GM19468 (cell line): ENCODE data around the gene ARAF.

Experiments used
- ATAC-seq: cut with Tn5 transposase; IDR thresholded peaks from one replicate; pipeline ENCODE4 v1.9.1; 2021; ENCODE audit warnings: mild to moderate bottlenecking, moderate library complexity, moderate number of reproducible peaks; ENCODE audit not compliant: unreplicated experiment; ENCODE audit errors: extremely low read depth

Gene ARAF

DNA sequence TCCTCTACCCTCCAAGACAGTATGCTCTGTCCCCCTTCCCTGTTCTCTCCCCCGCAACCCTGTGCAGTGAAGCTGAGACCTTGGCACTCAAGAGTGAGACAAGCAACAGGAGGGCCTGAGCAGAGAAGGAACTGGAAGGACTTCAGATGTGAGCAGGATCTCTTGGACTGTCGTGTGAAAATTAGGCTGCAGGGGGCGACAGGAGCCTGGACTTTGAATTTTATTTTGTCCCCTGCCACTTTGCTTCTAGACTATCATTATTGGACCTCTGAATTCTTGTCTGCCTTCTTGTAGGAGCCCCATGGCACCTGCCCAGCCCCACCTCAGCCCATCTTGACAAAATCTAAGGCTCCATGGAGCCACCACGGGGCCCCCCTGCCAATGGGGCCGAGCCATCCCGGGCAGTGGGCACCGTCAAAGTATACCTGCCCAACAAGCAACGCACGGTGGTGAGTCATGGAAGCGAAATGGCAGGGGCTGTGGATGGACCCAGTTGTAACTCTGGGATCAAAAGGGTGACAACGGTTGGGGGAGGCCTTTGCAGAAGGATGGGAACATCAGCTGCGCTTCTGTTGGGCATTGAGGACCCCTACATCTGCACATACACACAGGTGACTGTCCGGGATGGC, 1.7 kb downstream of the ARAF start:
- no peak for ATAC-seq

DNA sequence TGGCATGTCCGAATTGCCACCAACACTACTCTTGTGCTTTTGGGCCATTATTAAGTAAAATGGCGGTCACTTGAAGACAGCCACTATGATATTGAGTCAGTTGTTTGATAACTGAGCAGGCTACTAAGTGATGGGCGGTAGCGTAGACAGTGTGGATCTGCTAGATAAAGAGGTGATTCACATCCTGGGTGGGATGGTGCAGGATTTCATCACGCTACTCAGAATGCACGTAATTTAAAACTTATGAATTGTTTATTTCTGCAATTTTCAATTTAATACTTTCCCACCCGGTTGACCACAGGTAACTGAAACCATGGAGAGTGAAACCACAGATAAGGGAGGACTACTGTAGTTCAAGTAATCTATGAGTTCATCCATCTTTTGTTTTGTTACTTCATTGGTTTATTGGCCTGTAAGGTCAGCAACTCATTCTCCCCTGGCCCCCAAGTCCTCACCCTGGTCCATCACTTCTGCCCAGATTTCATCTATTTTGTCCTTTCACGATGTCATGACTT, 2.9 kb downstream of the ARAF start:
- no peak for ATAC-seq

DNA sequence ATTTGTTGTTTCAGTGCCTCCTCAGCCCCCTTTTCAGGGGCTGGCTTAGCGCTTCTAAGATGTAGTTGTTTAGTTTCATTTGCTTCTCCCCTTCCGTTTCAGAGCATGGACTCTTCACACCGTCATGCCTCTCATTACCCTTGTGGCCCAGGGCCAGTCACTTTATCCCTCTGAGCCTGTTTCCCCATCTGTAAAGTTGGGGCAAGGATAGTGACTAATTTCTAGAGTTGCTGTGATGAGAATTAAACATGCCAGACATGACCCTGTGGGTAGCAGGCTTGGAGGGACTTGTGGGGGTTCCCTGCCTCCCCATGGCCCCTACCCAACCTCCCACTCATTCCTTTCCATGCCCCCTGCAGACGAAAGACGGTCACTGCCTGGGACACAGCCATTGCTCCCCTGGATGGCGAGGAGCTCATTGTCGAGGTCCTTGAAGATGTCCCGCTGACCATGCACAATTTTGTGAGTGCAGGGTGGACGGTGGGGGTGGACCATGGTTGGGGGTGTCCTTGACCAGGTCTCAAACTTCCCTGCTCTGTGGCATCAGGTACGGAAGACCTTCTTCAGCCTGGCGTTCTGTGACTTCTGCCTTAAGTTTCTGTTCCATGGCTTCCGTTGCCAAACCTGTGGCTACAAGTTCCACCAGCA, 3.6 kb downstream of the ARAF start:
- ATAC-seq, result no peak

DNA sequence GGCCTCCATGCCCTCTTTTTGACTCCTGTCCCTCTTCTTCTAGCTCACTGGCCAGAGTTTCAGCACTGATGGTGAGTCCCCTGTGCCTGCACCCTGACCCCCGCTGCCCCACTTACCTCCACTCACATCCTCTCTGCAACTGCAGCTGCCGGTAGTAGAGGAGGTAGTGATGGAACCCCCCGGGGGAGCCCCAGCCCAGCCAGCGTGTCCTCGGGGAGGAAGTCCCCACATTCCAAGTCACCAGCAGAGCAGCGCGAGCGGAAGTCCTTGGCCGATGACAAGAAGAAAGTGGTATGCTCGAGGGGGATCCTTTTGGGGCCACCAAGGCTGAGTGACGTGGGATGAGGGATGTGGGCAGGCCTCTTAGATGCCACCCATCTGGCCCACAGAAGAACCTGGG, 5.8 kb downstream of the ARAF start:
- ATAC-seq, result no peak

DNA sequence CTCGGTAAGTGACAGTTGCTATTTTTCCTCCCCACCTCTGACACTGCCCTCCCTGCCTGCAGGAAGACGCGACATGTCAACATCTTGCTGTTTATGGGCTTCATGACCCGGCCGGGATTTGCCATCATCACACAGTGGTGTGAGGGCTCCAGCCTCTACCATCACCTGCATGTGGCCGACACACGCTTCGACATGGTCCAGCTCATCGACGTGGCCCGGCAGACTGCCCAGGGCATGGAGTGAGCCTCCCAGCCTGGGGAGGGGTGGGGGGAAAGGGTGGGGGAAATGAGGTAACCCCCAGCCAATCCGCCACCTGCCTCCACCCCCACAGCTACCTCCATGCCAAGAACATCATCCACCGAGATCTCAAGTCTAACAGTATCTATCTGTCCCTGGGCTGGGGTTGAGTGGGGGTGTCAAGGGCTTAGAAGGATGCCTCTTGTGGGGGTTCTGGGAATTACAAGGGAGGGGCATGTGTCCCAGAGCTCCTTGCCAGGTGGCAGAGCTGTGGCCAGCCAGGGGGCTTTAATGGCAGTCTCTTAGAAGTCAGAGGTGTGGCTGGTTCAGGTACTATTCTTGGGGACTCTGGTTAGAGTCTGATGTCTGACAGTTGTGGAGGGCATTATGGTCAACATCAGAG, 7.8 kb downstream of the ARAF start:
- ATAC-seq, result no peak

DNA sequence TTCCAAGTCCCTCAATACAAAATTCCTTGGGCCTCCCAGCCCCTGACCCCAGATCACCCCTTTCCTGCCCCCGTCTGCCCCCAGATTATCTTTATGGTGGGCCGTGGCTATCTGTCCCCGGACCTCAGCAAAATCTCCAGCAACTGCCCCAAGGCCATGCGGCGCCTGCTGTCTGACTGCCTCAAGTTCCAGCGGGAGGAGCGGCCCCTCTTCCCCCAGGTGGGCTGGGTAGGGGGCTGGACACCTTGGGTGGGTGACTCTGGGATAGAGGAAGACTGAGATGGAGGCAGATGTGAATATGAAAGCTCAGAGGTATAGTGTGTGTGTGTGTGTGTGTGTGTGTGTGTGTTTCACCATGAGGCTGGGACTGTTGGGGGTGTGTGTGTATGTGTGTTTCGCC, 9.8 kb downstream of the ARAF start:
- ATAC-seq, result no peak

DNA sequence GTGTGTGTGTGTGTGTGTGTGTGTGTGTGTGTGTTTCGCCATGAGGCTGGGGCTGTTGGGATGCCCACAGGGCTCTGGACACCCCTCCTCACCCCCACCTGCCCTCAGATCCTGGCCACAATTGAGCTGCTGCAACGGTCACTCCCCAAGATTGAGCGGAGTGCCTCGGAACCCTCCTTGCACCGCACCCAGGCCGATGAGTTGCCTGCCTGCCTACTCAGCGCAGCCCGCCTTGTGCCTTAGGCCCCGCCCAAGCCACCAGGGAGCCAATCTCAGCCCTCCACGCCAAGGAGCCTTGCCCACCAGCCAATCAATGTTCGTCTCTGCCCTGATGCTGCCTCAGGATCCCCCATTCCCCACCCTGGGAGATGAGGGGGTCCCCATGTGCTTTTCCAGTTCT, 10.2 kb downstream of the ARAF start:
- ATAC-seq, result no peak

DNA sequence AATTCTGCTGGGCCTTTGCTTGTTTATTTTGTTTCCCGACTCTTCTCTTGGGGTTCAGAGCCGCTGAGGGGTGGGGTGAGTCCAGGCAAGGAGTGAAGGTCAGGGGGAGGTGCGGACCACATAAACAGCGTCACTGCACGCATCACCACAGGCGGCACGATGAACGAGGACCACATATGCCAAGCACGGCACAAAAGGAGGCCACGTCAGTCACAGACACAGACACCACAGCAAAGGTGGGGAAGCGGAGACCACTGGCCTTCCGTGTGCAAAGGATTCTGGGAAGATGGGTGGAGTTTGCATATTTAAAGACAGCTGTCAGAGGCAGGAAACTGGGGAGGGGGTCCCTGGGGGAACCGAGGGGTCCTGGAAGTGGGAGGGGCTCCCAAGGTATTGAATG, 10.9 kb downstream of the ARAF start:
- ATAC-seq, result no peak

DNA sequence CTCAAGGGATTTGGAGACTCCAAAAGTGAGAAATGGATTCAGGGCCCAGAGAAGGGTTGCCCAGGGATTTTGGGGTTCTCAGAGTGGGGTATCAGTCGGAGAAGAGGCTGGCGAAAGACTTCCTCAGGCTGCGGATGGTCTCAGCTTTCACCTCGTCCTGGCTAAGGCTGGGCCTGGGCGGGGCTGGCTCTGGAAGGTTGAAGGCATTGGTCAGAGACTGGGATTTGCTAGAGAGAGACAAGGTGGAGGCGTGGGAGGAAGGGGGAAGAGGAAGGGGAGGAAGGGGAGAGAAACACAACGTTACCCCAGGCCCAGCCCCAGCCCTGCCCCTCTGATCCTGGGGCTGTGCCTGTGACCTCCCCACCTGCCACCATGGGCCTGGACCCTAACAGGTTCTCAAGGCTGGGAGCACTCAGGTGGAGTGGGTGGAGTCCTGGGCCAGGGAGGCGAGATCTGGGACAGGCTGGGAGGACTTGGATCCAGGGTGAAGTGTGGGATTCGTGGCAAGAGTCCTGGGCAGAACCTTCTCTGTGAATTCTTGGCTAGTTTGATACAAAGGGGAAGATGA, 11.9 kb downstream of the ARAF start:
- ATAC-seq, result no peak

DNA sequence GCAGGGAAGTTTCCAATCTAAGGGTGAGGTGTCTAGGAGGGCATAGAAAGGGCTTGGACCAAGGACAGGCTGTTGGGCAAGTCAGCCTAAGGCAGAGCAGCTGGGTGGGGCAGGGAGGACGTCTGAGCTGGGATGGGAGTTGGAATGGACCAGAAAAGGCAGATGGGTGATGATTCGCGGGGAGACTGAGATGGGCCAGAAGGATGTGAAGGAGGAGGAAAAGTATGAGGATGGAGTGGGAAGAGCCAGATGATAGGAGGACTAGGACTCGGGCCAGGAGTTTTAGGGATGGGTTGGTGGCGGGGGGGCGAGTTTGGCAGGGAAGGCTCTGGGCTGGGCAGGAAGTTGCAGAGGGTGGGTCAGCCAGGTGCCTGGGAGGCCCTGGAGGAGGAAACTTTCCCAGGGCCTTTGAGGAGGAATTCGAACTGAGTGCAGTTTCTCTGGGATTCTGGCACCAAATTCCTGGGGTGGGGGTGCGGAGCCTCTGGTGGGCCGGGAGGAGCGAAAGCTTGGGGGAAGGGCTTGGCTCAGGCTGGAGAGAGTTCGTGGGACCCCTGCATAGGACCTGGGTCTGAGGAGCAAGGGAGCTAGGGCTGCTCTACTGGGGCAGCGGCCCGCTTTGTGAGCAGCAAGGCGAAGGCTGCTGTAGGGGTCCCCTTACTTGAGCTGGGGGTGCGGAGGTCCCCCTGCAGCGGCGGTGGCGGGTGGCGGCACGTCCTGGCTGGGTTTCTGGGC, 12.5 kb downstream of the ARAF start:
- ATAC-seq, result no peak

DNA sequence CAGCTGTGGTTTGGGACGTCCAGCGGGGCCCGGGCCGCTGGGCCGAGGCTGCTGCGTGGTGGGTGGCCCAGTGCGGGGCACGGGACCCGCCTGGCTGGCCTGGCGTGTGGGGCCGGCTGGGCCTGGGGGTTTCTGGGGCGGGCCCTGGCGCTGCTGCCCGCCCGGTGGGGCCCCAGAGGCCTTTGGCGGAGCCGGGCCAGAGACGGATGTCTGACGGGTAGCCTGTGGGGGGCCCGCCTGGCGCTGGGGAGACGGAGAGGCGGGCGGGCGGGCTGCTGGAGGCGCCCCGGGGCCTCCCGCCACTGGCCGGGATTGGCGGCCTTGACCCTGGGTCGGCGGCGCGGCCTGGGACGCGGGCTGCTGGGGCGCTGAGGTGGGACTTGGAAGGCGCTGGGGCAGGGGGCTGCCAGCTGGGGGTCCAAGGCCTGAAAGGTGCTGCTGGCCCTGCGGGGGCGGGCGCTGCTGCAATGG, 13.1 kb downstream of the ARAF start:
- ATAC-seq, result no peak

DNA sequence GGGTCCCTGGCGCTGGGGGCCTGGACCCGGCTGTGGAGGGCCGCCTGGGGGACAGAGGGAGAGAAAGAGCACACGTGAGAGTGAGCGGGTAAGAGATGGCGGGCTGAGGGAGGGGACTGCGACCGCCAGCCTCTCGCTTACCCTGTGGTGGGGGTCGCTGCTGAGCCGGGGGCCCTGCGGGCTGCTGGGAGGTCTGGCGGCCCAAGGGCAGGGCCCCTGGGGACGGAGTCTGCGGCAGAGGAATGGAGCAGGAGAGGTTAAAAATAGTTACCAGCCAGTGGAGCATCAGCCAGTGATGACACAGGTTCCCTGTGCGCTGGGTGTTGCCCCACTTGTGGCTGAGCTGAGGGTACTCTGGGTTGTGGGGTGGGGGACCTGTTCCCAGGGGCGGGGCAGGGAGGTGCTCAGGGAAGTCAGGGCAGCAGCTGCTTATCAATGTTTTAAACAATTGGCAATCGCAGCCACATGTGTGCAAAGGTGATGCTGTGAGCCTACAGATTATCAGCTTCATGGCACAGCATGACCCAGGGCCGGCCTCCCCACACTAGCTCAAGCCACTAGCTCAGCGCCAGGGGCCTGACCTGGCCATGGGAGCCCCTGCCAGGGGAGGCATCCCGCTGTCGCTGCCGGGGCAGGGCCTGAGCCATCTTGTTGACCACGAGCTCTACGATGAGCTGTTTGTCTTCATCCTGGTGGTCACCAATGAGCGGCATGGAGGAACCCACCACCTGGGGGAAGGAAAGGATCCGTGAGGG, 13.7 kb downstream of the ARAF start:
- no peak for ATAC-seq

DNA sequence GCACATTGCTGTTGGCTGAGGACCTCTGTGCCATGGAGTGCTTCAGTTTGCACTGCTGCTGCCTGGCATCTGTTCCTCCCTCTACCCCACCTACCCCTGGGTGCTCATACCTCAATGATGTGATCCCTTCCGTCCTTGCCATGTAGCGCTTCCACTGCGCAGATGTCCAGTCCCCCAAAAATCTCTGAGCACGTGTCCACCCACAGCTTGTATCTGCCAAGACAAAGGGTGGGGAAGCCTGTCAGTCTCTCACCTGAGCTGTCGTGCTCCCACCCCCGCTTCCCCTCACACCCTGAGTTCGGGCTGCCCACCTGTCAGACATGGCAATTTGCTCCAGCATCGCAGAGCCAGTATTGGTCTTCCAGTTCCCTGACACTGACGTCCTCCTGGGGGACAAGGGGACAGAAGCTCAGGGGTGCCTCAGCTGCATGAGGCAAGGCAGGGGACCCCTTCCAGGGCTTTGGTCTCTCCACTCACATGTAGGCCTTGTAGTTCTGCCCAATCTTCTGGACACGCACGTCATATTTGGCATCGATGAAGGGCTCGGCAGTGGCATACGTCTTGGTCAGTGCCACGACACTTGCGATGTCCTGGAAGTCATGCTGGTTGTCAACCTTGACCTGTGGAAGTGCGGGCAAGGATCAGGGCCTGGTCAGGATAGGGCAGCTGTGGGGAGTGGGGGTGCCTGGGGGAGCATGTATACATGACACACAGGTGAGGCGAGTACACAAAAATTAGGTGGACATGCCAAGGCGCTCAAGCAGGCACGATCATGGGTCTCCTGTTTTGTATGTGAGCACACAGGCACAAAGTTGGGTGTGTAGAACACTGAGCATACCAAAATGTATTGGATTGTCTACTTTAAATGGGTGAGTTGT, 15.3 kb downstream of the ARAF start:
- ATAC-seq, result no peak

DNA sequence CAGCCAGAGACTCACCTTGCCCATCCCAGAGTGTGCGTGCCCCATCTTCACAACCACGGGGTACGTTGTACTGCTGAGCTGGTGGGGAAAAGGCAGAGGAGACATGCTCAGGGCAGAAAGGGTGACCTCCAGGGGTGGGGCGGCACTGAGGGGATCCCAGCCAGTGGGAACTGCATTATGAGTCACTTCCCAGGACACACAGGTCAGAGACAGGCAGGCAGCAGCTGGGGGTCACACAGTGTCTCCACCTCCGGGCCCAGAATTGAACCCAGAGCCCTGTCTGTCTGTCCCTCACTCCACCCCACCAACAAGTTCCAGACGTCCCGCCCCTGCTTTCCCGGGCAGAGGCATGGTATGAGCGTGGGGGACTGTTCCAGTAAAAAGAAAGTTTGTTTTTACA, 16.4 kb downstream of the ARAF start:
- ATAC-seq, result no peak

DNA sequence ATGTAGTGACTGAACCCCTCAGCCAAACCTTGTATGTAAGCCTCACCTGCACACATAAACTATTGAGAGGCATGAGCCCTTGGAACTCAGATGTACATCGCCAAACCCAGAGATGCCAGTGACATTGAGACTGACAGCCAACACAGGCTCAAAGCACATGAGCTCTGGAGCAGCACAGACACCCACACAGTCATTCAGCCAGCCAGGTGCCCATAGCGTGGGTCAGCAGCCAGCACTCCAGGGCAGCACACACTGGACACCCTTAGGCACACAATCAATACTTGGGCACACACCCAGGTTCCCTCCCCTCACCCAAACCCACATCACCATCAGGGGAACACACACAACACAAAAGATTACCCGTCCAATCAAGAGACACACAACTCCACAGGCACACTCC, 16.9 kb downstream of the ARAF start:
- no peak for ATAC-seq

DNA sequence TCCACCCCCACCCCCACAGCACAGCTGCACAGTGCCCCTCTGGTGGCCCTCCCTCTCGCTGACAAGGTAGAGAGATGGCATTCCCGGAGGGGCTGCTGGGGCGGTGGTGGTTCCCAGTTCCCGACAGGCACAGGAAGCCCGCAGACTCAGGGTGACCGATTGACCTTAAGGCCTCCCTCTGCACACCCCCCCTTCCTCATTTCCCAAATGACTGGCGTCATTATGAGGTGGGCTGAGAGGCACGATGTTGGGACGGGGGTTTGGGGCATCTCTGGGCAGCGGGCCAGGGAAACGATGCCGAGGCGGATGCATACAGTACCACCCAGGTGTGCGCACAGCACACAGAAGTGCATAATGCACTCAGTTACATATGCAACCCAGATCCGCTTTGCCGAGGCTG, 17.7 kb downstream of the ARAF start:
- ATAC-seq, result no peak

DNA sequence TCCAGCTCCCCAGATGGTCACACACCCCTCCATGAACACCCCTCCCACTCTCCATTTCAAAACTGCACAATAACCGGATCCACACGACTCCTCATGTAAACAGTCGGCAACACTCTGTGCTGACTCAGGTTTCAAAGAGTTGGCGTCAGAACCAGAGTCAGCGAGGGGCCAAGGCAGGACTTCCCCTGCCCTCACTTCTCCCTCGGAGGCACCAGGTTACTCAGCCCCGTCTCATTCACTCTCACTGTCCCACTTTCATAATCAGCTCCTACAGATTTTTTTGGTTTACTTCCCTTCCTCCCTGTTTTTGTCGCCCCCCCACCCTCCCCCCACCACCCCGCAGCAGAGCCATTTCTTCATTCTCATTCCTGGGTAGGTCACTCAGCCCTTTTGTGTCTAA, 18.5 kb downstream of the ARAF start:
- ATAC-seq, result no peak

DNA sequence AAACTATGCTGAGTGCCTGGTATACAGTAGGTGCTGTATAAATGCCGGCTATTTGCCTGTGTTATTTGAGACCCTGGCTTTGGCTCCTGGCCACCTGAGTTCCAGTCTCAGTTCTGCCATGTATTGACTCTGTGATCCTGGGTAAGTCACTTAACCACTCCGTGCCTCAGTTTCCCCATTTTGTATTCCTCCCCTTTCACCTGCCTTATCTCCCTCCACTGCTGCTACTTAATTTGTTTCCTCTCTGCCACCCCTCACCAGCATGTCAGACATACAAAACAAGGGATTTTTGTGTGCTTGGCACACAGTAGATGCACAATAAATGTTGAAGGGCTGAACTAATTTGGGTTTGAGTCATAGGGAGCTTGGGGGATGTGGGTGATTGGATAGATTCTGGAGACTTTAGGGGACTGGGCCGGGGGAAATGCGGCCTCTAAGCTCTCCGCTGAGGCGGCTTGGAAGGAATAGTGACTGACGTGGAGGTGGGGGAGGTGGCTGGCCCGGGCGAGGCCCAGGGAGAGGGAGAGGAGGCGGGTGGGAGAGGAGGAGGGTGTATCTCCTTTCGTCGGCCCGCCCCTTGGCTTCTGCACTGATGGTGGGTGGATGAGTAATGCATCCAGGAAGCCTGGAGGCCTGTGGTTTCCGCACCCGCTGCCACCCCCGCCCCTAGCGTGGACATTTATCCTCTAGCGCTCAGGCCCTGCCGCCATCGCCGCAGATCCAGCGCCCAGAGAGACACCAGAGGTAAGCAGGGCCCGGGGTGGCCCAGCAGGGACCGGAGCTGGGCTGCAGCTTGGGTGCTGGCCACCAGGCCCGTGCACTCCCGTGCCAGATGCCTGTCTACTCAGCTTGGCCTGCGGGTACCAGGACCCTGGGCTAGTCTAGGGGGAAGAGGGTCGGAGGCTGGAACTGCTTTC, 21.0 kb downstream of the ARAF start, which contains the start of gene TIMP1:
Gene TIMP1 (plus strand): TSS at position 706 of the 917 bp plus-strand sequence. CDS start 980 bp downstream, outside the sequence.
- ATAC-seq, result peak; percentile 56
